ENCODE data around the gene ANKRD16.

ANKRD16 gene

GRCh38 chr10:5918763-5919162, 29.1 kb upstream of the ANKRD16 start:
- Histone ChIP-seq H3K27me3 (ENCODE audit: low read depth, low read length) (no peaks in the 10 kb centered on the region), H2AFZ (ENCODE audit: low read depth, low read length) (no peak overlapping the region), H3K27ac (ENCODE audit: low read length) (no peak overlapping the region), H3K4me2 (ENCODE audit: low read length) (no peak overlapping the region), H3K79me2 (ENCODE audit: low read length) (no peaks in the 10 kb centered on the region), H3K9ac (ENCODE audit: low read length) (no peak overlapping the region), H3K36me3 (replicated peaks; ENCODE audit: low read depth, low read length) (peaks cover 8% of the 10 kb centered on the region), H3K4me3 (ENCODE audit: low read length) (no peak overlapping the region), H3K4me1 (ENCODE audit: low read length) (no peaks in the 10 kb centered on the region), H3K9me3 (ENCODE audit: insufficient read depth, low read length) (no peaks in the 10 kb centered on the region), H4K20me1 (ENCODE audit: insufficient read depth, low read length) (no peaks in the 10 kb centered on the region)
- TF ChIP-seq EZH2phosphoT487 (IDR thresholded peaks at IDR 0.05; ENCODE audit: low read depth): no peak
- TF ChIP-seq, protein P1, sequence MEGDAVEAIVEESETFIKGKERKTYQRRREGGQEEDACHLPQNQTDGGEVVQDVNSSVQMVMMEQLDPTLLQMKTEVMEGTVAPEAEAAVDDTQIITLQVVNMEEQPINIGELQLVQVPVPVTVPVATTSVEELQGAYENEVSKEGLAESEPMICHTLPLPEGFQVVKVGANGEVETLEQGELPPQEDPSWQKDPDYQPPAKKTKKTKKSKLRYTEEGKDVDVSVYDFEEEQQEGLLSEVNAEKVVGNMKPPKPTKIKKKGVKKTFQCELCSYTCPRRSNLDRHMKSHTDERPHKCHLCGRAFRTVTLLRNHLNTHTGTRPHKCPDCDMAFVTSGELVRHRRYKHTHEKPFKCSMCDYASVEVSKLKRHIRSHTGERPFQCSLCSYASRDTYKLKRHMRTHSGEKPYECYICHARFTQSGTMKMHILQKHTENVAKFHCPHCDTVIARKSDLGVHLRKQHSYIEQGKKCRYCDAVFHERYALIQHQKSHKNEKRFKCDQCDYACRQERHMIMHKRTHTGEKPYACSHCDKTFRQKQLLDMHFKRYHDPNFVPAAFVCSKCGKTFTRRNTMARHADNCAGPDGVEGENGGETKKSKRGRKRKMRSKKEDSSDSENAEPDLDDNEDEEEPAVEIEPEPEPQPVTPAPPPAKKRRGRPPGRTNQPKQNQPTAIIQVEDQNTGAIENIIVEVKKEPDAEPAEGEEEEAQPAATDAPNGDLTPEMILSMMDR (IDR thresholded peaks at IDR 0.05; ENCODE audit: low read depth, low read length): no peak

DNA sequence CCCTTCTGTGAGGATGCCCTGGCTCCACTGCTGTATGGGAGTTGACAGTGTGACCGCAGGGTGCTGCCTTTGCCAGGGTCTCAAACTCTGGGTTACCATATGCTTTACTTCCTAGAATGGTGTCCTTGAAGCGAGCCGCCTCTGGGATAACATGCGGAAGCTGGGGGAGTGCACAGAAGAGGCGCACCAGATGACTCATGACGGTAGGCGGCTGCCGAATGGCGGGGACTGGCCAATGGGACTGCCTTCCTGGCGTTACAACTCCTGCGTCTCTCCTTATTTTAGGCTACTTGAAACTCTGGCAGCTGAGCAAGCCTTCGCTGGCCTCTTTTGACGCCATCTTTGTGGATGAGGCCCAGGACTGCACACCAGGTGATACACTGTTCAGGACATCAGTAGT, 27.6 kb upstream of the ANKRD16 start:
- Histone ChIP-seq H3K9me3 (ENCODE audit: insufficient read depth, low read length) (no peaks in the 10 kb centered on the region), H3K4me2 (ENCODE audit: low read length) (no peak overlapping the region), H3K9ac (ENCODE audit: low read length) (no peak overlapping the region), H3K79me2 (ENCODE audit: low read length) (no peaks in the 10 kb centered on the region), H3K4me1 (ENCODE audit: low read length) (no peaks in the 10 kb centered on the region), H4K20me1 (ENCODE audit: insufficient read depth, low read length) (no peaks in the 10 kb centered on the region), H2AFZ (ENCODE audit: low read depth, low read length) (no peak overlapping the region), H3K4me3 (ENCODE audit: low read length) (no peak overlapping the region), H3K27me3 (ENCODE audit: low read depth, low read length) (no peaks in the 10 kb centered on the region), H3K27ac (ENCODE audit: low read length) (no peak overlapping the region), H3K36me3 (replicated peaks; ENCODE audit: low read depth, low read length) (peaks cover 9% of the 10 kb centered on the region)
- TF ChIP-seq, protein P1 (IDR thresholded peaks at IDR 0.05; ENCODE audit: low read depth, low read length): no peak
- no peak for TF ChIP-seq EZH2phosphoT487 (IDR thresholded peaks at IDR 0.05; ENCODE audit: low read depth)

GRCh38 chr10:5915451-5915850, 25.8 kb upstream of the ANKRD16 start:
- H3K36me3 ChIP-seq (replicated peaks; ENCODE audit: low read depth, low read length): peaks cover 7% of the 10 kb centered on the region
- H2AFZ ChIP-seq (ENCODE audit: low read depth, low read length): no peak overlapping the region
- no peak overlapping the region for H3K4me2 ChIP-seq (ENCODE audit: low read length)
- no peaks in the 10 kb centered on the region for H3K79me2 ChIP-seq (ENCODE audit: low read length)
- no peaks in the 10 kb centered on the region for H3K9me3 ChIP-seq (ENCODE audit: insufficient read depth, low read length)
- H3K4me1 ChIP-seq (ENCODE audit: low read length): no peaks in the 10 kb centered on the region
- no peak overlapping the region for H3K27ac ChIP-seq (ENCODE audit: low read length)
- H3K27me3 ChIP-seq (ENCODE audit: low read depth, low read length): no peaks in the 10 kb centered on the region
- TF ChIP-seq, protein P1 (IDR thresholded peaks at IDR 0.05; ENCODE audit: low read depth, low read length): no peak
- no peak for TF ChIP-seq EZH2phosphoT487 (IDR thresholded peaks at IDR 0.05; ENCODE audit: low read depth)
- H3K4me3 ChIP-seq (ENCODE audit: low read length): no peak overlapping the region
- no peaks in the 10 kb centered on the region for H4K20me1 ChIP-seq (ENCODE audit: insufficient read depth, low read length)
- no peak overlapping the region for H3K9ac ChIP-seq (ENCODE audit: low read length)

- Histone ChIP-seq H3K9ac (ENCODE audit: low read length) (no peak overlapping the region), H3K79me2 (ENCODE audit: low read length) (no peaks in the 10 kb centered on the region), H3K4me3 (ENCODE audit: low read length) (no peak overlapping the region), H4K20me1 (ENCODE audit: insufficient read depth, low read length) (no peaks in the 10 kb centered on the region), H2AFZ (ENCODE audit: low read depth, low read length) (no peak overlapping the region), H3K9me3 (ENCODE audit: insufficient read depth, low read length) (no peaks in the 10 kb centered on the region), H3K4me1 (ENCODE audit: low read length) (no peaks in the 10 kb centered on the region), H3K27ac (ENCODE audit: low read length) (no peak overlapping the region), H3K36me3 (replicated peaks; ENCODE audit: low read depth, low read length) (peaks cover 7% of the 10 kb centered on the region), H3K4me2 (ENCODE audit: low read length) (no peak overlapping the region), H3K27me3 (ENCODE audit: low read depth, low read length) (no peaks in the 10 kb centered on the region)
- TF ChIP-seq EZH2phosphoT487 (IDR thresholded peaks at IDR 0.05; ENCODE audit: low read depth): no peak
Observed at GRCh38 chr10:5913736-5914135, 24.0 kb upstream of the ANKRD16 start.

DNA sequence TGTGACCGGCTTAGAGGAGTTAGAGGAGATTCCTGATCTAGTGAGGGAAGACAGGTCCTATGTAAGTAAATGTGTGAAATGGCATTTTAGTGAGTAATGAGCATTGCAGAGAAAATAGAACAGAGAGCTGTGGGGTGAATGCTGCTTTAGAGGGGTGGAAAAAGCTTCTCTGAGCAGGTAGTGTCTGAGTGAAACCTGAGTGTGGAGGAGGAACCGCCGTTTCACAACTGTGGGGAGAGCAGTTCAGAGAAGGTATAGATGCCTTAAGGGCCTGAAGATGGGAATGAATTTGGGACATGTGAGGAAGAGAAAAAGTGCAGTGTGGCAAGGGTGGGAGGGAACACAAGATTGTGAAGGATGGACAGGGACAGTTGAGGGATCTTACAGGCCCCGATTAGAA, 22.0 kb upstream of the ANKRD16 start:
- Histone ChIP-seq H3K27me3 (ENCODE audit: low read depth, low read length) (no peaks in the 10 kb centered on the region), H3K9ac (ENCODE audit: low read length) (no peak overlapping the region), H3K36me3 (replicated peaks; ENCODE audit: low read depth, low read length) (peaks cover 7% of the 10 kb centered on the region), H3K9me3 (ENCODE audit: insufficient read depth, low read length) (no peaks in the 10 kb centered on the region), H3K79me2 (ENCODE audit: low read length) (no peaks in the 10 kb centered on the region), H4K20me1 (ENCODE audit: insufficient read depth, low read length) (no peaks in the 10 kb centered on the region), H2AFZ (ENCODE audit: low read depth, low read length) (no peak overlapping the region), H3K27ac (ENCODE audit: low read length) (no peak overlapping the region), H3K4me1 (ENCODE audit: low read length) (no peaks in the 10 kb centered on the region), H3K4me2 (ENCODE audit: low read length) (no peak overlapping the region), H3K4me3 (ENCODE audit: low read length) (no peak overlapping the region)
- TF ChIP-seq EZH2phosphoT487 (IDR thresholded peaks at IDR 0.05; ENCODE audit: low read depth): no peak
- TF ChIP-seq, protein P1 (IDR thresholded peaks at IDR 0.05; ENCODE audit: low read depth, low read length): no peak

All from OCI-LY3 (cell line).